ENCODE data around the gene ANKRD13A.
"Not testable (repeated sequence)": the region's sequence is repeated elsewhere in the genome, so short reads cannot be mapped to it uniquely, and the experiment has no call there.

DNA sequence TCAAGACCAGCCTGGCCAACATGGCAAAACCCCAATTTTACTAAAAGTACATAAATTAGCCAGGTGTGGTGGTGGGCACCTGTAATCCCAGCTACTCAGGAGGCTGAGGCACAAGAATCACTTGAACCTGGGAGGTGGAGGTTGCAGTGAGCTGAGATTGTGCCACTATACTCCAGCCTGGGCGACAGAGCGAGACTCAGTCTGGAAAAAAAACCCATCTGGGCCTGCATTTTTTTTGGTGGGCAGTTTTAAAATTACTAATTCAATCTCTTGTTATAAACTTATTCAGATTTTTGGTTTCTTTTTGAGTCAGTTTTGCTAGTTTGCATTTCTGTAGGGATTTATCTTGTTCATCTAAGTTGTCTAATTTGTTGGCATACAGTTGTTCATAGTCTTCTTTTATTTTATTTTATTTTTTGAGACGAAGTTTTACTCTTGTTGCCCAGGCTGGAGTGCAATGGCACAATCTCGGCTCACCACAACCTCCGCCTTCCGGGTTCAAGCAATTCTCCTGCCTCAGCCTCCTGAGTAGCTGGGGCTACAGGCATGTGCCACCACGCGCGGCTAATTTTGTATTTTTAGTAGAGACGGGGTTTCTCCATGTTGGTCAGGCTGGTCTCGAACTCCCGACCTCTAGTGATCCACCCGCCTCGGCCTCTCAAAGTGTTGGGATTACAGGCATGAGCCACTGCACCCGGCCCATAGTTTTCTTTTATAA is 9.6 kb downstream of the ANKRD13A start:
- TF ChIP-seq, protein P1, sequence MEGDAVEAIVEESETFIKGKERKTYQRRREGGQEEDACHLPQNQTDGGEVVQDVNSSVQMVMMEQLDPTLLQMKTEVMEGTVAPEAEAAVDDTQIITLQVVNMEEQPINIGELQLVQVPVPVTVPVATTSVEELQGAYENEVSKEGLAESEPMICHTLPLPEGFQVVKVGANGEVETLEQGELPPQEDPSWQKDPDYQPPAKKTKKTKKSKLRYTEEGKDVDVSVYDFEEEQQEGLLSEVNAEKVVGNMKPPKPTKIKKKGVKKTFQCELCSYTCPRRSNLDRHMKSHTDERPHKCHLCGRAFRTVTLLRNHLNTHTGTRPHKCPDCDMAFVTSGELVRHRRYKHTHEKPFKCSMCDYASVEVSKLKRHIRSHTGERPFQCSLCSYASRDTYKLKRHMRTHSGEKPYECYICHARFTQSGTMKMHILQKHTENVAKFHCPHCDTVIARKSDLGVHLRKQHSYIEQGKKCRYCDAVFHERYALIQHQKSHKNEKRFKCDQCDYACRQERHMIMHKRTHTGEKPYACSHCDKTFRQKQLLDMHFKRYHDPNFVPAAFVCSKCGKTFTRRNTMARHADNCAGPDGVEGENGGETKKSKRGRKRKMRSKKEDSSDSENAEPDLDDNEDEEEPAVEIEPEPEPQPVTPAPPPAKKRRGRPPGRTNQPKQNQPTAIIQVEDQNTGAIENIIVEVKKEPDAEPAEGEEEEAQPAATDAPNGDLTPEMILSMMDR (IDR thresholded peaks at IDR 0.05; ENCODE audit: extremely low read depth in 1 of 2, insufficient read depth in 1 of 2, low read depth in 1 of 2, low read length in 2 of 2), result not testable (repeated sequence)
- TF ChIP-seq POLR2A (IDR thresholded peaks at IDR 0.05; ENCODE audit: low read depth, low read length); GATA2 (IDR thresholded peaks at IDR 0.05; ENCODE audit: insufficient read depth, insufficient read length, low read depth, low read length); EZH2 (IDR thresholded peaks at IDR 0.05; ENCODE audit: borderline replicate concordance, low read depth, low read length, severe bottlenecking); FOS (IDR thresholded peaks at IDR 0.05; ENCODE audit: borderline replicate concordance, insufficient read depth, low read length): not testable (repeated sequence)
